Measurements from ENCODE around the gene PLEKHA6. TPM values are rescaled to one million over a fixed set of nuclear protein-coding genes. Genes with fewer than 3 reads are reported as not detected.

Gene PLEKHA6
- polyA plus RNA-seq, 1 donor from 2014 or later = 22.6 TPM

- Histone ChIP-seq H3K79me2 (replicated peaks; ENCODE audit: insufficient read depth, low read length) (peaks cover 70% of the 10 kb centered on the region), H3K27ac (ENCODE audit: low read length) (peak overlapping the region; percentile 63), H3K27me3 (ENCODE audit: insufficient read depth, low read depth, low read length) (peaks cover 17% of the 10 kb centered on the region), H3K9ac (ENCODE audit: low read length) (peak overlapping the region; percentile 55), H3K36me3 (ENCODE audit: insufficient read depth, low read length) (no peaks in the 10 kb centered on the region), H3K9me3 (ENCODE audit: low read length) (no peaks in the 10 kb centered on the region), H3F3A (ENCODE audit: insufficient read depth, low read length, poor library complexity, severe bottlenecking) (peaks cover 5% of the 10 kb centered on the region), H2AFZ (ENCODE audit: low read depth, low read length) (no peak overlapping the region), H3K4me3 (ENCODE audit: low read length) (peak overlapping the region; percentile 67), H3K9me2 (ENCODE audit: insufficient read depth, low read length) (no peaks in the 10 kb centered on the region), H4K20me1 (ENCODE audit: insufficient read depth) (peaks cover 6% of the 10 kb centered on the region), H3K4me2 (ENCODE audit: low read length) (peak overlapping the region; percentile 48)
- no peak for TF ChIP-seq SMC3 (conservative IDR thresholded peaks at IDR 0.05; ENCODE audit: poor library complexity)
- TF ChIP-seq RAD21 (conservative IDR thresholded peaks at IDR 0.05) = no peak
- TF ChIP-seq MXI1 (conservative IDR thresholded peaks at IDR 0.05; ENCODE audit: poor library complexity, severe bottlenecking) = no peak
Measured at GRCh38 chr1:204348242-204348641, 11.5 kb downstream of the PLEKHA6 start.

GRCh38 chr1:204345941-204346645, 13.6 kb downstream of the PLEKHA6 start:
- Histone ChIP-seq H3K27me3 (ENCODE audit: insufficient read depth, low read depth, low read length) (peaks cover 19% of the 10 kb centered on the region), H3F3A (ENCODE audit: insufficient read depth, low read length, poor library complexity, severe bottlenecking) (peaks cover under 1% of the 10 kb centered on the region), H3K36me3 (ENCODE audit: insufficient read depth, low read length) (no peaks in the 10 kb centered on the region), H3K27ac (ENCODE audit: low read length) (no peak overlapping the region), H3K9me2 (ENCODE audit: insufficient read depth, low read length) (no peaks in the 10 kb centered on the region), H4K20me1 (ENCODE audit: insufficient read depth) (peaks cover 13% of the 10 kb centered on the region), H2AFZ (ENCODE audit: low read depth, low read length) (no peak overlapping the region), H3K4me3 (ENCODE audit: low read length) (peak overlapping the region; percentile 46), H3K79me2 (replicated peaks; ENCODE audit: insufficient read depth, low read length) (peaks cover 71% of the 10 kb centered on the region), H3K9ac (ENCODE audit: low read length) (peak overlapping the region; percentile 5), H3K9me3 (ENCODE audit: low read length) (no peaks in the 10 kb centered on the region), H3K4me2 (ENCODE audit: low read length) (no peak overlapping the region)
- TF ChIP-seq EZH2 (IDR thresholded peaks at IDR 0.05; ENCODE audit: borderline replicate concordance, insufficient read depth, low read length, poor library complexity, severe bottlenecking) = no peak
- TF ChIP-seq MXI1 (conservative IDR thresholded peaks at IDR 0.05; ENCODE audit: poor library complexity, severe bottlenecking) = no peak
- TF ChIP-seq SMC3 (conservative IDR thresholded peaks at IDR 0.05; ENCODE audit: poor library complexity) = no peak
- TF ChIP-seq RAD21 (conservative IDR thresholded peaks at IDR 0.05) = no peak
- no peak for TF ChIP-seq CTCF (IDR thresholded peaks at IDR 0.05; ENCODE audit: poor library complexity, severe bottlenecking)
- TF ChIP-seq REST (IDR thresholded peaks at IDR 0.05; ENCODE audit: borderline replicate concordance) = no peak
- no peak for TF ChIP-seq EP300 (conservative IDR thresholded peaks at IDR 0.05; ENCODE audit: poor library complexity, severe bottlenecking)
- TF ChIP-seq TAF1 (IDR thresholded peaks at IDR 0.05; ENCODE audit: low read depth) = no peak

Data from neural cell (in vitro differentiated cells).